K562 (cell line): ENCODE data around the gene AGFG2. TPM values are rescaled to one million over a fixed set of nuclear protein-coding genes. Genes with fewer than 3 reads are reported as not detected.
A peak's percentile ranks its signal among the peaks of the same experiment; 100 is the strongest.

ENCODE experiments used
- BDP1 ChIP-seq: IDR thresholded peaks from 3 replicates; pipeline ENCODE4 v1.6.1; 2011; ENCODE audit not compliant: insufficient read length, insufficient read depth
- CREM ChIP-seq: IDR thresholded peaks from 2 replicates; pipeline ENCODE4 v1.6.1; 2014; ENCODE audit warnings: antibody characterized with exemption, low read depth
- CSDE1 ChIP-seq, 2 experiments: fragments of 450-650 bp; IDR thresholded peaks; 2 replicates each; pipeline ENCODE4 v1.6.1; 2016; ENCODE audit warnings: mild to moderate bottlenecking in 1 of 2
- DLX4 ChIP-seq: fragments of 250-450 bp; sonication (Bioruptor Pico); IDR thresholded peaks from 2 replicates; pipeline ENCODE4 v1.6.1; 2021; ENCODE audit warnings: mild to moderate bottlenecking
- DPF2 ChIP-seq: fragments of 450-650 bp; IDR thresholded peaks from 2 replicates; pipeline ENCODE4 v1.6.1; 2016
- E2F8 ChIP-seq: fragments of 450-650 bp; IDR thresholded peaks from 2 replicates; pipeline ENCODE4 v1.7.1; 2018; ENCODE audit warnings: mild to moderate bottlenecking, low read depth; ENCODE audit not compliant: partially characterized antibody
- ESRRA ChIP-seq: fragments of 450-650 bp; IDR thresholded peaks from 2 replicates; pipeline ENCODE4 v1.6.1; 2014; ENCODE audit warnings: low read depth, mild to moderate bottlenecking, moderate library complexity, borderline replicate concordance
- ESRRB ChIP-seq: fragments of 250-450 bp; sonication (Bioruptor Pico); IDR thresholded peaks from 2 replicates; pipeline ENCODE4 v1.5.0; 2020; ENCODE audit warnings: mild to moderate bottlenecking, moderate library complexity, borderline replicate concordance
- GATAD2A ChIP-seq: fragments of 450-650 bp; IDR thresholded peaks from 2 replicates; pipeline ENCODE4 v1.6.1; 2017
- HNRNPH1 ChIP-seq: fragments of 200-400 bp; formaldehyde crosslinking; optimal IDR thresholded peaks from 2 replicates; pipeline ENCODE3; 2017; ENCODE audit warnings: low read depth, mild to moderate bottlenecking, low read length, moderate library complexity
- IFI16 ChIP-seq: fragments of 250-450 bp; sonication (Bioruptor Pico); IDR thresholded peaks from 2 replicates; pipeline ENCODE4 v2.1.2; 2022; ENCODE audit warnings: mild to moderate bottlenecking, inconsistent platforms
- JUNB ChIP-seq: fragments of 450-650 bp; formaldehyde crosslinking; conservative IDR thresholded peaks from 2 replicates; pipeline ENCODE4 v1.4.0; 2020; ENCODE audit warnings: mild to moderate bottlenecking
- MEF2A ChIP-seq: IDR thresholded peaks from 2 replicates; pipeline ENCODE4 v1.6.1; 2011; ENCODE audit warnings: low read depth, mild to moderate bottlenecking, low read length, moderate library complexity; ENCODE audit not compliant: control insufficient read depth
- MTA2 ChIP-seq: fragments of 450-650 bp; IDR thresholded peaks from 2 replicates; pipeline ENCODE4 v1.6.1; 2016; ENCODE audit warnings: low read depth
- POLR3A ChIP-seq: IDR thresholded peaks from 2 replicates; pipeline ENCODE4 v1.6.1; 2011; ENCODE audit warnings: borderline replicate concordance, mild to moderate bottlenecking, moderate library complexity; ENCODE audit not compliant: insufficient read length, insufficient read depth; ENCODE audit errors: extremely low read depth
- PRMT5 ChIP-seq: sonication (generic); formaldehyde crosslinking; IDR thresholded peaks from 2 replicates; pipeline ENCODE4 v1.5.0; 2020; ENCODE audit warnings: missing genetic modification reagents
- SMAD4 ChIP-seq: fragments of 250-450 bp; sonication (Bioruptor Pico); conservative IDR thresholded peaks from 2 replicates; pipeline ENCODE4 v1.8.0; 2021; ENCODE audit warnings: inconsistent platforms, mild to moderate bottlenecking, moderate library complexity
- TAF1 ChIP-seq: IDR thresholded peaks from 2 replicates; pipeline ENCODE4 v1.6.1; 2011; ENCODE audit warnings: mild to moderate bottlenecking, low read length, moderate library complexity; ENCODE audit not compliant: insufficient read depth, control insufficient read depth, severe bottlenecking; ENCODE audit errors: extremely low read depth
- TAF7 ChIP-seq: fragments of 450-650 bp; IDR thresholded peaks from 2 replicates; pipeline ENCODE4 v1.6.1; 2016; ENCODE audit warnings: missing genetic modification characterization, missing compliant biosample characterization
- TEAD1 ChIP-seq, 2 experiments: fragments of 450-650 bp in 1 of 2; sonication (generic) in 1 of 2; formaldehyde crosslinking; IDR thresholded peaks; 2 replicates each; pipeline versions ENCODE4 v1.4.0 to v1.8.0; 2020 to 2022; ENCODE audit warnings: mild to moderate bottlenecking in 2 of 2, missing genetic modification reagents in 1 of 2
- USF1 ChIP-seq: sonication (generic); formaldehyde crosslinking; IDR thresholded peaks from 2 replicates; pipeline ENCODE4 v1.9.0; 2022; ENCODE audit warnings: mild to moderate bottlenecking, missing genetic modification reagents
- ZBTB49 ChIP-seq: sonication (generic); formaldehyde crosslinking; IDR thresholded peaks from 2 replicates; pipeline ENCODE4 v1.8.0; 2022; ENCODE audit warnings: missing genetic modification reagents, mild to moderate bottlenecking, borderline replicate concordance
- ZNF232 ChIP-seq: sonication (generic); formaldehyde crosslinking; IDR thresholded peaks from 2 replicates; pipeline ENCODE4 v1.8.0; 2022; ENCODE audit warnings: mild to moderate bottlenecking, missing genetic modification reagents
- ZNF311 ChIP-seq: fragments of 250-450 bp; sonication (Bioruptor Pico); IDR thresholded peaks from 2 replicates; pipeline ENCODE4 v1.4.0; 2020; ENCODE audit warnings: mild to moderate bottlenecking, moderate library complexity
- polyA plus RNA-seq, 8 experiments: library from polyadenylated mRNA; depleted of rRNA in 4 of 8; stranded (reverse) in 5 of 8; unstranded in 3 of 8; fragments of >200 nt; fragmentation: Nextera tagmentation in 2 of 8; fragmentation: Illumina TruSeq in 1 of 8; extraction: Ambion mirVana in 2 of 8; extraction: Trizol in 1 of 8; gene quantifications; 2 replicates each; pipeline versions ENCODE4 v1.2.1 to v1.2.3, GENCODE V29; 2011 to 2014; ENCODE audit warnings: inconsistent platforms in 1 of 8, missing spikeins in 1 of 8
- total RNA-seq, 7 experiments: library from RNA; depleted of rRNA in 6 of 7; stranded (reverse); fragments of >200 nt in 6 of 7; fragmentation: Illumina TruSeq in 2 of 7; extraction: Trizol in 2 of 7; gene quantifications; 2 replicates each; pipeline versions ENCODE4 v1.2.1 to v1.2.3, GENCODE V29; 2011 to 2021; ENCODE audit warnings: low replicate concordance in 1 of 7

The AGFG2 gene
- total and polyA plus RNA-seq, 9 of the 15 experiments (the other 6 are each of a cell fraction or from before 2014, with no cell fraction given), result 0.31 to 23.1 (median 6.5) TPM

GRCh38 chr7:100539436-100540006, 518 bp downstream of the AGFG2 start (continued):
- TF ChIP-seq ZNF311 (CRISPR knock-in tag) (no peak), CSDE1 (IDR thresholded peaks at IDR 0.05) (no peak), BDP1 (no peak), DLX4 (CRISPR knock-in tag) (no peak), TAF7 (tag) (no peak), DPF2 (no peak), IFI16 (CRISPR knock-in tag) (no peak), TAF1 (no peak), PRMT5 (CRISPR knock-in tag) (no peak), JUNB (CRISPR knock-in tag) (no peak), E2F8 (no peak), ESRRB (CRISPR knock-in tag) (no peak), GATAD2A (no peak), HNRNPH1 (no peak), ESRRA (0 out of 2 replicates have a peak, but pooled peaks have one; percentile 3), MEF2A (no peak), TEAD1 (CRISPR knock-in tag; IDR thresholded peaks at IDR 0.05) (no peak), POLR3A (no peak), ZNF232 (CRISPR knock-in tag) (no peak), SMAD4 (CRISPR knock-in tag) (no peak; the same call in 1 of the 2 replicates), MTA2 (no peak), CREM (no peak), USF1 (CRISPR knock-in tag) (no peak), ZBTB49 (CRISPR knock-in tag) (no peak)
